CD4-positive, alpha-beta T cell treated with Interferon gamma for 1 hour (primary cell): ENCODE results near the gene FCHSD2.
"Not testable (repeated sequence)": the region's sequence is repeated elsewhere in the genome, so short reads cannot be mapped to it uniquely, and the experiment has no call there.

Experiments used
- DNase-seq: peaks from one replicate; pipeline ENCODE4 v3.0.0-alpha.2; 2020

FCHSD2 gene

GRCh38 chr11:72912253-72912652 is 229.9 kb downstream of the FCHSD2 start:
- no peak for DNase-seq

GRCh38 chr11:72909558-72910388 is 232.3 kb downstream of the FCHSD2 start:
- not testable (repeated sequence) for DNase-seq

- no peak for DNase-seq
Measured at GRCh38 chr11:72908032-72908676, 234.0 kb downstream of the FCHSD2 start.

- no peak for DNase-seq
Measured at GRCh38 chr11:72904016-72904415, 238.1 kb downstream of the FCHSD2 start.

- DNase-seq = no peak
Measured at GRCh38 chr11:72901374-72901773, 240.7 kb downstream of the FCHSD2 start.

GRCh38 chr11:72900013-72900412 is 242.1 kb downstream of the FCHSD2 start:
- DNase-seq = no peak

GRCh38 chr11:72899238-72899637 is 242.9 kb downstream of the FCHSD2 start:
- no peak for DNase-seq

GRCh38 chr11:72897506-72897905 is 244.6 kb downstream of the FCHSD2 start:
- no peak for DNase-seq

GRCh38 chr11:72896431-72896830 is 245.7 kb downstream of the FCHSD2 start:
- no peak for DNase-seq

- no peak for DNase-seq
Measured at GRCh38 chr11:72890881-72891280, 251.2 kb downstream of the FCHSD2 start.

- DNase-seq = no peak
Measured at GRCh38 chr11:72886619-72887018, 255.5 kb downstream of the FCHSD2 start.

GRCh38 chr11:72885749-72886609 is 256.1 kb downstream of the FCHSD2 start:
- DNase-seq = no peak

- no peak for DNase-seq
Measured at GRCh38 chr11:72876147-72876546, 266.0 kb downstream of the FCHSD2 start.

GRCh38 chr11:72875736-72876135 is 266.4 kb downstream of the FCHSD2 start:
- DNase-seq = no peak

GRCh38 chr11:72872012-72872411 is 270.1 kb downstream of the FCHSD2 start:
- no peak for DNase-seq

- DNase-seq = no peak
Measured at GRCh38 chr11:72871119-72871518, 271.0 kb downstream of the FCHSD2 start.

GRCh38 chr11:72869831-72870230 is 272.3 kb downstream of the FCHSD2 start:
- no peak for DNase-seq

- DNase-seq = no peak
Measured at GRCh38 chr11:72867970-72868369, 274.1 kb downstream of the FCHSD2 start.

- no peak for DNase-seq
Measured at GRCh38 chr11:72864702-72865655, 277.1 kb downstream of the FCHSD2 start.

GRCh38 chr11:72863916-72864315 is 278.2 kb downstream of the FCHSD2 start:
- DNase-seq = no peak

GRCh38 chr11:72863091-72863490 is 279.0 kb downstream of the FCHSD2 start:
- DNase-seq = no peak

GRCh38 chr11:72860592-72860991 is 281.5 kb downstream of the FCHSD2 start:
- DNase-seq = no peak
